WERI-Rb-1 (cell line): ENCODE measurements around the gene LRP1B.

Experiments used
- DNase-seq: peaks from one replicate; pipeline ENCODE4 v3.0.0-alpha.2; 2020
- H3K27ac ChIP-seq: fragments of 250-450 bp; sonication (Bioruptor Pico); 2 replicates; pipeline ENCODE4 v1.5.1; 2020; ENCODE audit warnings: mild to moderate bottlenecking, moderate library complexity
- H3K27me3 ChIP-seq: fragments of 250-450 bp; sonication (Bioruptor Pico); 2 replicates; pipeline ENCODE4 v1.5.1; 2021; ENCODE audit warnings: mild to moderate bottlenecking, low read depth, moderate library complexity; ENCODE audit not compliant: insufficient read depth, severe bottlenecking
- H3K36me3 ChIP-seq: fragments of 250-450 bp; sonication (Bioruptor Pico); 2 replicates; pipeline ENCODE4 v1.5.1; 2020; ENCODE audit warnings: mild to moderate bottlenecking, moderate library complexity
- H3K4me3 ChIP-seq: 2 replicates; pipeline ENCODE4 v1.5.1; 2011; ENCODE audit warnings: low read depth, mild to moderate bottlenecking, control low read depth, low read length
- H3K9me3 ChIP-seq: fragments of 250-450 bp; sonication (Bioruptor Pico); 2 replicates; pipeline ENCODE4 v1.5.1; 2021; ENCODE audit warnings: mild to moderate bottlenecking, moderate library complexity; ENCODE audit not compliant: severe bottlenecking
- TF ChIP-seq, protein P1 (sequence below): IDR thresholded peaks from 2 replicates; pipeline ENCODE4 v1.5.1; 2011; ENCODE audit warnings: low read depth, mild to moderate bottlenecking, control low read depth, inconsistent platforms, low read length

The LRP1B gene

DNA sequence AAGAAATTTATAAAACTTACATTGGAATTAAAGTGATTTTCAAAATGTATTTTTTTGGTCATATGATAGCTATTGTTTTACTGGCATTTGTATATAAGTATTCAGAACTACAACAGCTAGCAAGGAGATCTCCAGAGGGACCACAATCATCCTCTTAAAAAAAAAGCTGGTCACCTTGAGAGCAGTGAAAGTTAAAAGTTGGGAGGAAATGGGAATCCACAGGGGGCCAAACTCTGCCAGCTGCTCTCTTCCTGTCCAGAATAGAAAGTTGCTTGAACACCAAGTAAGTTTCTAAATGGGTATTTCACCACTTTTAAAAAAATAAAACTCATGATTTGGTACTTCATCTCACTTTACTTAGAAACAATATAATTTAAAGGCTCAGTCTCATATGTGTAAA lies 1025.1 kb downstream of the LRP1B start:
- no peak overlapping the region for H3K27ac ChIP-seq
- no peak overlapping the region for H3K4me3 ChIP-seq
- no peaks in the 10 kb centered on the region for H3K36me3 ChIP-seq
- TF ChIP-seq, protein P1, sequence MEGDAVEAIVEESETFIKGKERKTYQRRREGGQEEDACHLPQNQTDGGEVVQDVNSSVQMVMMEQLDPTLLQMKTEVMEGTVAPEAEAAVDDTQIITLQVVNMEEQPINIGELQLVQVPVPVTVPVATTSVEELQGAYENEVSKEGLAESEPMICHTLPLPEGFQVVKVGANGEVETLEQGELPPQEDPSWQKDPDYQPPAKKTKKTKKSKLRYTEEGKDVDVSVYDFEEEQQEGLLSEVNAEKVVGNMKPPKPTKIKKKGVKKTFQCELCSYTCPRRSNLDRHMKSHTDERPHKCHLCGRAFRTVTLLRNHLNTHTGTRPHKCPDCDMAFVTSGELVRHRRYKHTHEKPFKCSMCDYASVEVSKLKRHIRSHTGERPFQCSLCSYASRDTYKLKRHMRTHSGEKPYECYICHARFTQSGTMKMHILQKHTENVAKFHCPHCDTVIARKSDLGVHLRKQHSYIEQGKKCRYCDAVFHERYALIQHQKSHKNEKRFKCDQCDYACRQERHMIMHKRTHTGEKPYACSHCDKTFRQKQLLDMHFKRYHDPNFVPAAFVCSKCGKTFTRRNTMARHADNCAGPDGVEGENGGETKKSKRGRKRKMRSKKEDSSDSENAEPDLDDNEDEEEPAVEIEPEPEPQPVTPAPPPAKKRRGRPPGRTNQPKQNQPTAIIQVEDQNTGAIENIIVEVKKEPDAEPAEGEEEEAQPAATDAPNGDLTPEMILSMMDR, result no peak
- no peaks in the 10 kb centered on the region for H3K9me3 ChIP-seq
- no peaks in the 10 kb centered on the region for H3K27me3 ChIP-seq
- no peak for DNase-seq

GRCh38 chr2:141103216-141103615 lies 1027.6 kb downstream of the LRP1B start:
- Histone ChIP-seq H3K36me3 (no peaks in the 10 kb centered on the region), H3K4me3 (no peak overlapping the region), H3K27me3 (no peaks in the 10 kb centered on the region), H3K9me3 (no peaks in the 10 kb centered on the region), H3K27ac (no peak overlapping the region)
- no peak for DNase-seq
- TF ChIP-seq, protein P1, result no peak

- TF ChIP-seq, protein P1, result no peak
- no peak for DNase-seq
- Histone ChIP-seq H3K27me3 (no peaks in the 10 kb centered on the region), H3K4me3 (no peak overlapping the region), H3K36me3 (no peaks in the 10 kb centered on the region), H3K9me3 (no peaks in the 10 kb centered on the region), H3K27ac (no peak overlapping the region)
These were observed 1051.6 kb downstream of the LRP1B start for GRCh38 chr2:141079231-141079630.

- TF ChIP-seq, protein P1, result no peak
- H3K36me3 ChIP-seq, result no peaks in the 10 kb centered on the region
- H3K9me3 ChIP-seq, result no peaks in the 10 kb centered on the region
- H3K4me3 ChIP-seq, result no peak overlapping the region
- no peaks in the 10 kb centered on the region for H3K27me3 ChIP-seq
- DNase-seq, result no peak
- H3K27ac ChIP-seq, result no peak overlapping the region
These were observed 1055.1 kb downstream of the LRP1B start for GRCh38 chr2:141075753-141076152.

DNA sequence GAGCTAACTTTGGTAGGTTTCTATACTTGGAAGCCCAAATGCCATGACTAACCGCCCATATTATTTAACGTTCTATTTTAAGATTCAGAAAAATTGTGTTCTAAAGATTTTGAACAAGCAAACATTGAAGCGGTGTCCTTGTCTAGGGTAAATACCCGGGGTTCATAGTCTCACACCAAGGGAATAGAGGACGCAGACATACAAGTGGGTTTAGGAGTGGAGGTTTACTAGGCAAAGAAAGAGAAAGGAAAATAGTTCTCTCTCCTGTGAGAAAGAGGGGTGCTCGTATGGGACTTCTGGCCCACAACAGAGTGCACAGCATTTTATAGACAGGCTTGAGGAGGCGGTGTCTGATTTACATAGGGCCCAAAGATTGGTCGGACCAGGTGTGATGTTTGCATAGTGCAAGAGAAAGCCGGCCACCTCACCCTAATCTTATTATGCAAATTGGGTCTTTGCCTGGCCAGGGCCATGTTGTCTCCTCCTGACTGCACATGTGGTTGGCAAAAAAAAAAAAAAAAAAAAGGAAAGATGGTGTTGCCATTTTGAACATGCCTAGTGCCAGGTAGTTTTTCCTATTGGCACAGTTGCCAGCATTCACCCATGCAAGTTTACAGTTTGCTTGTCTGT lies 1062.6 kb downstream of the LRP1B start:
- DNase-seq, result peak; percentile 9
- H3K27me3 ChIP-seq, result no peaks in the 10 kb centered on the region
- H3K27ac ChIP-seq, result no peak overlapping the region
- TF ChIP-seq, protein P1, result no peak
- H3K9me3 ChIP-seq, result no peaks in the 10 kb centered on the region
- no peaks in the 10 kb centered on the region for H3K36me3 ChIP-seq
- no peak overlapping the region for H3K4me3 ChIP-seq

GRCh38 chr2:141065042-141065441 lies 1065.8 kb downstream of the LRP1B start:
- Histone ChIP-seq H3K27ac (no peak overlapping the region), H3K4me3 (no peak overlapping the region), H3K27me3 (no peaks in the 10 kb centered on the region), H3K9me3 (no peaks in the 10 kb centered on the region), H3K36me3 (no peaks in the 10 kb centered on the region)
- DNase-seq, result no peak
- TF ChIP-seq, protein P1, result no peak
